Loucy (cell line): ENCODE results near the gene KCNT2.

Source experiments
- EZH2phosphoT487 ChIP-seq: fragments of 200-600 bp; IDR thresholded peaks from 2 replicates; pipeline ENCODE4 v1.6.1; 2018; ENCODE audit warnings: antibody characterized with exemption, mild to moderate bottlenecking, moderate library complexity, borderline replicate concordance
- TF ChIP-seq, protein P1 (sequence below): fragments of 200-600 bp; sonication (generic); conservative IDR thresholded peaks from 2 replicates; pipeline ENCODE4 v1.5.1; 2014; ENCODE audit warnings: mild to moderate bottlenecking, antibody characterized with exemption, low read length

DNA sequence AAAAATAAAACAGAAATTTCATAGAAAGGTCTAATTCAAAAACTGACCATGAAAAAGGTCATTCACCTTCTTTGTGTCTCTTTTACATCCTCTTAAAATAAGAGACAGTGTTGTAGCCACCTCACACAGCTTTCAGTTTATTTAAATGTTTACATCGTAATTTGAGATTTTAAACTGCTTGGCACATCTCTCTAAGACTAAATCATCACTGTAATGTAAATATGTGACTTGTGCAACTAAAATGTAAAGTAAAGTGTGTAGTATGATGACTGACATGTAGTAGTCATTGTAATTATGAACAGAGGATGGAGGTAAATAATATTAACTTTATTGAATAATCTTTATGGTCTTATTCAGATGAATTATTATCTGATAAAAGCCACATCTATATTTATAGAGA lies 283.9 kb downstream of the KCNT2 start:
- TF ChIP-seq, protein P1, sequence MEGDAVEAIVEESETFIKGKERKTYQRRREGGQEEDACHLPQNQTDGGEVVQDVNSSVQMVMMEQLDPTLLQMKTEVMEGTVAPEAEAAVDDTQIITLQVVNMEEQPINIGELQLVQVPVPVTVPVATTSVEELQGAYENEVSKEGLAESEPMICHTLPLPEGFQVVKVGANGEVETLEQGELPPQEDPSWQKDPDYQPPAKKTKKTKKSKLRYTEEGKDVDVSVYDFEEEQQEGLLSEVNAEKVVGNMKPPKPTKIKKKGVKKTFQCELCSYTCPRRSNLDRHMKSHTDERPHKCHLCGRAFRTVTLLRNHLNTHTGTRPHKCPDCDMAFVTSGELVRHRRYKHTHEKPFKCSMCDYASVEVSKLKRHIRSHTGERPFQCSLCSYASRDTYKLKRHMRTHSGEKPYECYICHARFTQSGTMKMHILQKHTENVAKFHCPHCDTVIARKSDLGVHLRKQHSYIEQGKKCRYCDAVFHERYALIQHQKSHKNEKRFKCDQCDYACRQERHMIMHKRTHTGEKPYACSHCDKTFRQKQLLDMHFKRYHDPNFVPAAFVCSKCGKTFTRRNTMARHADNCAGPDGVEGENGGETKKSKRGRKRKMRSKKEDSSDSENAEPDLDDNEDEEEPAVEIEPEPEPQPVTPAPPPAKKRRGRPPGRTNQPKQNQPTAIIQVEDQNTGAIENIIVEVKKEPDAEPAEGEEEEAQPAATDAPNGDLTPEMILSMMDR, result no peak
- no peak for TF ChIP-seq EZH2phosphoT487
